ENCODE results near the gene KDM4B. TPM values are rescaled to one million over a fixed set of nuclear protein-coding genes. Genes with fewer than 3 reads are reported as not detected.

The KDM4B gene
- total and polyA plus RNA-seq, 4 donors, result 3.2 to 19.7 (median 12.9) TPM

GRCh38 chr19:5128936-5129389 lies 160.1 kb downstream of the KDM4B start:
- Histone ChIP-seq H3K36me3 (ENCODE audit: control insufficient read depth in 4 of 4, insufficient read depth in 3 of 4, low read depth in 1 of 4, low read length in 3 of 4) (peaks cover 2 to 22% (median 3%) of the 10 kb centered on the region in 4 donors), H3K9ac (ENCODE audit: low read depth in 1 of 2, low read length in 2 of 2) (no peak overlapping the region), H3K4me1 (ENCODE audit: control insufficient read depth in 4 of 4, insufficient read depth in 4 of 4, low read length in 3 of 4) (peaks cover 0 to 22% (median 1%) of the 10 kb centered on the region in 4 donors), H3K27ac (ENCODE audit: low read depth in 1 of 2, low read length in 2 of 2) (peak overlapping the region; percentile 32 to 66), H3K27me3 (ENCODE audit: control insufficient read depth in 4 of 4, insufficient read depth in 4 of 4, low read length in 3 of 4) (no peaks in the 10 kb centered on the region), H3K9me3 (ENCODE audit: control insufficient read depth in 4 of 4, low read length in 3 of 4) (no peaks in the 10 kb centered on the region), H3K4me3 (ENCODE audit: low read depth in 1 of 3, low read length in 3 of 3) (no peak overlapping the region)
- TF ChIP-seq, protein P1, sequence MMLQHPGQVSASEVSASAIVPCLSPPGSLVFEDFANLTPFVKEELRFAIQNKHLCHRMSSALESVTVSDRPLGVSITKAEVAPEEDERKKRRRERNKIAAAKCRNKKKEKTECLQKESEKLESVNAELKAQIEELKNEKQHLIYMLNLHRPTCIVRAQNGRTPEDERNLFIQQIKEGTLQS (IDR thresholded peaks at IDR 0.05), result no peak
- peak; percentile 52 for TF ChIP-seq NR2F2 (IDR thresholded peaks at IDR 0.05)
- no peak for TF ChIP-seq MAX (IDR thresholded peaks at IDR 0.05)
- TF ChIP-seq HNF4A (conservative IDR thresholded peaks at IDR 0.05), result no peak
- TF ChIP-seq RAD21 (IDR thresholded peaks at IDR 0.05), result no peak
- TF ChIP-seq FOXA1 (IDR thresholded peaks at IDR 0.05), result no peak
- no peak for TF ChIP-seq EGR1 (IDR thresholded peaks at IDR 0.05; ENCODE audit: low read depth in 2 of 2)
- WGBS, result 67% methylated on average over 9 of the region's 9 CpGs
- no peak for DNase-seq (ENCODE audit: low spot score)

DNA sequence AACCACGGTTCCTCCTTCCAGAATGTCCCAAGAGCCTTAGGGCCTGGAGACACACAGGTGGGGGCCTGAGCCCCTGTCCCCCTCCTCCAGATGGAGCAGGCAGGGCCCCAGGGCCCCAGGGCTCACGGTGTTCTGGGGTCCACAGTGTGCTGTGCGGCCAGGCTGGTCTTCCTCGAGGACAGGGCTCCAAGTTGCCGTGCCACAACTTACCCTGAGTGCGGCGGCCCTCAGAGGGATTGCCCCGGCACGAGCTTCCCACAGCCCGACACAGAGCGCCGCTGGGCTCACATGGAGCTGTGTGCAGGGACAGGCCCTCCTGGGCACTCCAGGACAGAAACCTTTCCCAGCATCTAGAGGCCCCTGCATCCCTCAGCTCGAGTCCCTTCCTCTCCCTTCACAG lies 160.8 kb downstream of the KDM4B start:
- DNase-seq (ENCODE audit: low spot score), result no peak
- H3K9ac ChIP-seq (ENCODE audit: low read depth in 1 of 2, low read length in 2 of 2), result no peak overlapping the region
- no peaks in the 10 kb centered on the region for H3K9me3 ChIP-seq (ENCODE audit: control insufficient read depth in 4 of 4, low read length in 3 of 4)
- 91% methylated on average over 13 of the region's 13 CpGs for WGBS
- peak overlapping the region; percentile 7 to 66 for H3K27ac ChIP-seq (ENCODE audit: low read depth in 1 of 2, low read length in 2 of 2)
- no peaks in the 10 kb centered on the region for H3K27me3 ChIP-seq (ENCODE audit: control insufficient read depth in 4 of 4, insufficient read depth in 4 of 4, low read length in 3 of 4)
- H3K4me1 ChIP-seq (ENCODE audit: control insufficient read depth in 4 of 4, insufficient read depth in 4 of 4, low read length in 3 of 4), result peaks cover 0 to 22% (median 1%) of the 10 kb centered on the region in 4 donors
- H3K4me3 ChIP-seq (ENCODE audit: low read depth in 1 of 3, low read length in 3 of 3), result no peak overlapping the region
- TF ChIP-seq, protein P2, sequence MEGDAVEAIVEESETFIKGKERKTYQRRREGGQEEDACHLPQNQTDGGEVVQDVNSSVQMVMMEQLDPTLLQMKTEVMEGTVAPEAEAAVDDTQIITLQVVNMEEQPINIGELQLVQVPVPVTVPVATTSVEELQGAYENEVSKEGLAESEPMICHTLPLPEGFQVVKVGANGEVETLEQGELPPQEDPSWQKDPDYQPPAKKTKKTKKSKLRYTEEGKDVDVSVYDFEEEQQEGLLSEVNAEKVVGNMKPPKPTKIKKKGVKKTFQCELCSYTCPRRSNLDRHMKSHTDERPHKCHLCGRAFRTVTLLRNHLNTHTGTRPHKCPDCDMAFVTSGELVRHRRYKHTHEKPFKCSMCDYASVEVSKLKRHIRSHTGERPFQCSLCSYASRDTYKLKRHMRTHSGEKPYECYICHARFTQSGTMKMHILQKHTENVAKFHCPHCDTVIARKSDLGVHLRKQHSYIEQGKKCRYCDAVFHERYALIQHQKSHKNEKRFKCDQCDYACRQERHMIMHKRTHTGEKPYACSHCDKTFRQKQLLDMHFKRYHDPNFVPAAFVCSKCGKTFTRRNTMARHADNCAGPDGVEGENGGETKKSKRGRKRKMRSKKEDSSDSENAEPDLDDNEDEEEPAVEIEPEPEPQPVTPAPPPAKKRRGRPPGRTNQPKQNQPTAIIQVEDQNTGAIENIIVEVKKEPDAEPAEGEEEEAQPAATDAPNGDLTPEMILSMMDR (IDR thresholded peaks at IDR 0.05; ENCODE audit: low read depth, low read length, missing input control), result no peak
- TF ChIP-seq, protein P3, sequence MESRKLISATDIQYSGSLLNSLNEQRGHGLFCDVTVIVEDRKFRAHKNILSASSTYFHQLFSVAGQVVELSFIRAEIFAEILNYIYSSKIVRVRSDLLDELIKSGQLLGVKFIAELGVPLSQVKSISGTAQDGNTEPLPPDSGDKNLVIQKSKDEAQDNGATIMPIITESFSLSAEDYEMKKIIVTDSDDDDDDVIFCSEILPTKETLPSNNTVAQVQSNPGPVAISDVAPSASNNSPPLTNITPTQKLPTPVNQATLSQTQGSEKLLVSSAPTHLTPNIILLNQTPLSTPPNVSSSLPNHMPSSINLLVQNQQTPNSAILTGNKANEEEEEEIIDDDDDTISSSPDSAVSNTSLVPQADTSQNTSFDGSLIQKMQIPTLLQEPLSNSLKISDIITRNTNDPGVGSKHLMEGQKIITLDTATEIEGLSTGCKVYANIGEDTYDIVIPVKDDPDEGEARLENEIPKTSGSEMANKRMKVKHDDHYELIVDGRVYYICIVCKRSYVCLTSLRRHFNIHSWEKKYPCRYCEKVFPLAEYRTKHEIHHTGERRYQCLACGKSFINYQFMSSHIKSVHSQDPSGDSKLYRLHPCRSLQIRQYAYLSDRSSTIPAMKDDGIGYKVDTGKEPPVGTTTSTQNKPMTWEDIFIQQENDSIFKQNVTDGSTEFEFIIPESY (IDR thresholded peaks at IDR 0.05), result no peak
- no peak for TF ChIP-seq MAX (IDR thresholded peaks at IDR 0.05)
- no peak for TF ChIP-seq EGR1 (IDR thresholded peaks at IDR 0.05; ENCODE audit: low read depth in 2 of 2)
- TF ChIP-seq HNF4A (conservative IDR thresholded peaks at IDR 0.05), result no peak
- TF ChIP-seq GABPA (IDR thresholded peaks at IDR 0.05 in 1 of 2, conservative IDR thresholded peaks at IDR 0.05 in 1 of 2), result no peak
- TF ChIP-seq NR2F2 (IDR thresholded peaks at IDR 0.05), result no peak
- TF ChIP-seq, protein P4, sequence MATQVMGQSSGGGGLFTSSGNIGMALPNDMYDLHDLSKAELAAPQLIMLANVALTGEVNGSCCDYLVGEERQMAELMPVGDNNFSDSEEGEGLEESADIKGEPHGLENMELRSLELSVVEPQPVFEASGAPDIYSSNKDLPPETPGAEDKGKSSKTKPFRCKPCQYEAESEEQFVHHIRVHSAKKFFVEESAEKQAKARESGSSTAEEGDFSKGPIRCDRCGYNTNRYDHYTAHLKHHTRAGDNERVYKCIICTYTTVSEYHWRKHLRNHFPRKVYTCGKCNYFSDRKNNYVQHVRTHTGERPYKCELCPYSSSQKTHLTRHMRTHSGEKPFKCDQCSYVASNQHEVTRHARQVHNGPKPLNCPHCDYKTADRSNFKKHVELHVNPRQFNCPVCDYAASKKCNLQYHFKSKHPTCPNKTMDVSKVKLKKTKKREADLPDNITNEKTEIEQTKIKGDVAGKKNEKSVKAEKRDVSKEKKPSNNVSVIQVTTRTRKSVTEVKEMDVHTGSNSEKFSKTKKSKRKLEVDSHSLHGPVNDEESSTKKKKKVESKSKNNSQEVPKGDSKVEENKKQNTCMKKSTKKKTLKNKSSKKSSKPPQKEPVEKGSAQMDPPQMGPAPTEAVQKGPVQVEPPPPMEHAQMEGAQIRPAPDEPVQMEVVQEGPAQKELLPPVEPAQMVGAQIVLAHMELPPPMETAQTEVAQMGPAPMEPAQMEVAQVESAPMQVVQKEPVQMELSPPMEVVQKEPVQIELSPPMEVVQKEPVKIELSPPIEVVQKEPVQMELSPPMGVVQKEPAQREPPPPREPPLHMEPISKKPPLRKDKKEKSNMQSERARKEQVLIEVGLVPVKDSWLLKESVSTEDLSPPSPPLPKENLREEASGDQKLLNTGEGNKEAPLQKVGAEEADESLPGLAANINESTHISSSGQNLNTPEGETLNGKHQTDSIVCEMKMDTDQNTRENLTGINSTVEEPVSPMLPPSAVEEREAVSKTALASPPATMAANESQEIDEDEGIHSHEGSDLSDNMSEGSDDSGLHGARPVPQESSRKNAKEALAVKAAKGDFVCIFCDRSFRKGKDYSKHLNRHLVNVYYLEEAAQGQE (IDR thresholded peaks at IDR 0.05), result no peak
- no peak for TF ChIP-seq JUND (IDR thresholded peaks at IDR 0.05)
- TF ChIP-seq, protein P1 (IDR thresholded peaks at IDR 0.05), result no peak
- no peak for TF ChIP-seq TAF1 (conservative IDR thresholded peaks at IDR 0.05)
- TF ChIP-seq SP1 (IDR thresholded peaks at IDR 0.05), result no peak
- TF ChIP-seq FOXA2 (IDR thresholded peaks at IDR 0.05), result no peak
- TF ChIP-seq YY1 (IDR thresholded peaks at IDR 0.05), result no peak
- TF ChIP-seq FOXA1 (IDR thresholded peaks at IDR 0.05), result no peak
- TF ChIP-seq RAD21 (IDR thresholded peaks at IDR 0.05), result no peak
- TF ChIP-seq HNF4G (IDR thresholded peaks at IDR 0.05), result no peak
- peaks cover 2 to 27% (median 3%) of the 10 kb centered on the region in 4 donors for H3K36me3 ChIP-seq (ENCODE audit: control insufficient read depth in 4 of 4, insufficient read depth in 3 of 4, low read depth in 1 of 4, low read length in 3 of 4)
